ENCODE results near the gene ACHE.

DNA sequence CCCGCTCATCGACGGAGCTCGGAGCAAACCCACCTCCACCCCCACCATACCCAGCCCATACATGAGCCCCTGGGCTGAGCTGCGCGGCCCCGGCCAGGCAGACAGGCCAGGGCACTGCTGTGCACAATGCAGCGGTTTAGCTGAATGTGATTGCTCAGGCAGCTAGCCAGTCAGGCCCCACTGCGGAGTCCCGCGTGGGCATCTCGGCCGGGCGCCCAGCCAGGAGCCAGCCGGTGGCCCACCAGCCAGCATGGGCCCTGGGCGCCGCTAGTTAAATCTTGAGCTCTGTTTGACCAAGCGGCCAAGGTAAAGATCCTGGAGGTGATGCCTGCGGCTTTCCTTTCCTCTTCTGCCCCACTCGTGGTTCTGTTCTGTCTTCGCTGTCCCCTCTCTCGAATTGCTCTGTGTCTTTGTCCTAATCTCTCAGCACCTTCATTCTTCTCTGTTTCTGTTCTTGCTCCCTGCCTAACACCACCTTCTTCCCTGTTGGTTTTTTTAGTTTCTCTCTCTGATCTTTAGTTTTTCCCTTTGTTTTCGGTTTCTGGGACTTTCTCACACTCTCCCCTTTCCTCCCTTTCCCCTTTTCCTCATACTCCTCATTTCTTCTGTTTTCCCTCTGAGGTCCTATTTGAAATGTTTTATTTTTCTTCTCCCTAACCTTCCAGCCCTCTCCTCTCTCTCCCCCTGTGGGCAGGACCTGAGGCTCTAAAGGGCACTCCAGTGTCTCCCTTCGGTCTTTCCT is 12.7 kb downstream of the ACHE start:
- TF ChIP-seq ZNF274 (IDR thresholded peaks at IDR 0.05; ENCODE audit: low read depth, low read length) = no peak
- TF ChIP-seq YY1 (IDR thresholded peaks at IDR 0.05; ENCODE audit: insufficient read depth, insufficient read length) = no peak

Measured in NT2/D1 (cell line).